GM18873 (cell line): Measurements from ENCODE around the gene CSF2.

Experiments used
- ATAC-seq: cut with Tn5 transposase; IDR thresholded peaks from one replicate; pipeline ENCODE4 v1.9.1; 2021; ENCODE audit warnings: mild to moderate bottlenecking, moderate library complexity, moderate number of reproducible peaks; ENCODE audit not compliant: unreplicated experiment, low FRiP score

The CSF2 gene

DNA sequence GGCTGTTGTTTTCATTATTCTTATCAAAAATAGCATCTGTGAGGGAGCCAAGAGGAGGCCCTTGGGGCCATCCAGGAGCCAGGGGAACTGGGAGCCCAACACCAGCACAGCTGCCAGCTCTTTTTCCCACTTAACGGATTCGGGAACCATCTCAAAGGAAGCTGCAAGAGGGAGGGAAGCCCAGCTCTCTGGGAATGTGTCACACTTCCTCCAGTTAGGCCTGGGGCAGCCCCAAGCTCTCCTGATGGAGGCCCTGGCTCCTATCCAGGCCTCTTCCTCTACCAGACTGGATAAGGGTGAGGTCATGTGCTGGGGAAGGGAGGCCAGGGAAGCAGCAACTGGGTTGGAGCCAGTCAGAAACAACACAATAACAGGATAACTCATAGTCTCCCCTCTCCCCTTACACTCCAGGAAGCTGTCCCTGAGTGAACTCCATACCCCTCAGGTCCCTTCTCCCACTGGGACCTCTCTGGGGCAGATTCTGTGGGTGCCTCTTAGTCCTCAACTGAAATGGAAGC lies 12.7 kb downstream of the CSF2 start:
- no peak for ATAC-seq

DNA sequence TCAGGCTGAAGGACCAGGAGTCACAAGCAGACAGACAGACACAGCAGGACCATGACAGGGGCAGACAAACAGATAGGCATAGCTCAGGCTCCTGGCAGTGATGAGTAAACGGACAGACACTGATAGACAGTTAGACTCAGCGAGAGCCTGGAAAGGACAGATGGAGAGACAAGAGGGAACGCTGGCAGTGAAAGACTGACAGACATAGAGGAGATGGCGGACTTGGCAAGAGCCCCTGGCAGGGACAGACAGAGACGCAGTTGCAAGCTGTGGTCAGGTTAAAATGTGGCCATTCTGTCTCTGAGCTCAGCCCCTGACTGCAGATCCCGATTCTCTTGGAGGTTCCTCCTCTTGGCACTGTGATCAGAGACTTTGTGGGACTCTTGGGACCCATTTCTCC lies 13.6 kb downstream of the CSF2 start:
- no peak for ATAC-seq

DNA sequence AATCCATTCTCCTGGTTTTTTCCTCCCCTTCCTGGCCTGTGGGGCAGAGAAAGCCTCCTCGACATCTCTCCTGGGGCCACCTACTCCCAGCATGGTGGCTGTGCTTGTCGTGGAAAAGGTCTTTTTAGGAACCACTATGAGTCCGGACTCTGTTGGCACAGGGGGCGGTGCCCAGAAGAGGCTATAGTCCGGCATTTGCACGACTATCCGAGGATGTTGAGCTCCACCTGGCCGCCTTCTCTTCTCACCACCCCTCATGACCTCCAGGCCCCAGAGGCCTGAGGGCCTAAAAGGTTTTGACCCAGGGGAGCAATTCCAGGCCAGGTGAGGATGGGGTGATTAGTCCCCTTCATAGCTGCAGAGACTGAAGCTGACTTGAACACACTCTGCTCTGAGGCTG lies 14.1 kb downstream of the CSF2 start:
- ATAC-seq: no peak

DNA sequence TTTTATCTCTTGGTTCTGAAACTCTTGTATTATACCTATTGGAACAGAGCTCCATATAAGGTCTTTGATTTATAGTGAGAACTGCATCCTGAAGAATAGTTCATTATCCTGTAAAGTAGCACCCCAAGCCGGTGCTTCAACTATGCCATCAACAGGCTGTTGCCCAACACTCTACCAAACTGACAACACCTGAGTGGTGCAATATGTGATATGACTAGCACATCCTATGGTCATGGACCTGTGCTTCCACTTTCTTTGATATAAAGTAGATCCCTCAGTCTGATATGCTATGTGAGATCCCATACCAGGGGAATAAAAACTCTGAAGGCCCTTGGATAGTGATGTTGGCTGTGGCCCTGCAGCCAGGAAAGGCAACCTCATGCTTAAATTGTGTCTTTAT lies 15.8 kb downstream of the CSF2 start:
- ATAC-seq: no peak

DNA sequence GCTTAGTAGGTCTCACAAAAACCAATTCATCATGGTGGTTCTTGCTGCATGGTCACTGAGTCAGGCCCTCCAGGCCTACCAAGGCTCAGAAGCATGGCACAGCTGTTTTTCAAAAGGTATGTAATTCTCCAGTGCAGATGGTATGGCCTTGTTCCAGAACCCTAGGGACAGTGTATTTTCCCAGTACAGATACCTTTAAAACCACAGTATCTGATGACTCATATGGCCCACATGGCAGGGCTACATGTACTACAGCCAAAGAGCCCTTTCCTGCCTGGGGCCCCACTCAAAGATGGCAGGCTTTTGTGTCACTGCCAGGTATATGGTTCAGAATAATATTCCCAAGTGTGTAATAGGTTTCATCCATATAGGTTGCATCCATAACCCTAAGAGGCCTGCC lies 16.5 kb downstream of the CSF2 start:
- no peak for ATAC-seq

DNA sequence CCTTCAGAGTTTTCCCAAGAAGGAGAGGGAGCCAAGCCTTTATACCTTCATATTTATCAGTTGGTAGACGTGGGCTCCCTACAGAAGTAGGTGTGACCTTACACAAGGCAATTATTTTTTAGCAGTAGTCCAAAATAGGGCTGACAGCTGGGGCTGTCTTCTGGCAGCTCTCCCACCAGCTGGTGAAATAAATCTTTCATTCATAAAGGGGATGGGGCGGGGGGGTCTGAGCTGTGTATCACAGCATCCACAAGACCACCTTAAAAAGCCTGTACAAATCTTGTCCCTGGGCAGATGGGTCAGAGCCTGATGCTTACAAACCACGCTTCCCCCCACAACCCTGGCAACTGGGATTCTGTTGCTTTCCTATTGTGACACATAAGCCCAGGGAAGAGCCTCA lies 19.7 kb downstream of the CSF2 start:
- no peak for ATAC-seq

DNA sequence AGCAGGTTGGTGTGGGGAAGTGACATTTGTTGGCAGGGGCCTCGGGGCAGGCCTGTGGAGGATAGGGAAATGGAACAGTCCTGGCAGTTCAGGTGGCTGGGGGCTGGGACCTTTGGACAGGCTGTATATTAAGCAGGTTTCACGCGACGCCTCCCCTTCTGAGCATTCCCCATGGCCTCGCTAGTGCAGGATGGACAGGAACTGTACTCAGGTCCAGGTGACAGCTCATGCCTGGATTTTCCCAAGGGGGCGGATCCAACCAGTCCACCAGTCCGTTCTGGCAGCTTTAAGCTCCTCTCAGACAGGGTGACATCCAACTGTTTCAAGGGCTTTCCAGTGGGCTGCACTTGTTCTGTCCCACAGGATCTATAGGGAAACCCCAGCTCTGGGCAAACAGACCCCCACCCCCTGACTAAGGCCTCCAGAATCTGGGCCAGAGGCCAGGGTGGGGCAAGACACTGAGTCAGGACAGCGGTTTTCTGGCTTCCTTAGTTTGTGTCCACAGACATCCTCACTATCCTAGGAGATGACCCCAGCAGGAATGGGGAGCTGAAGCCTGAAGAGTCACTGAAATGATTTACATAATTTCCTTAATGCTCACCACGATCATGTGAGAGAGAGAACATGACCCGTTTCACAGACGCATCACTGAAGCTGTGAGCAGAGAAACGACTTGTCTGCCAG lies 20.9 kb downstream of the CSF2 start:
- ATAC-seq: no peak

DNA sequence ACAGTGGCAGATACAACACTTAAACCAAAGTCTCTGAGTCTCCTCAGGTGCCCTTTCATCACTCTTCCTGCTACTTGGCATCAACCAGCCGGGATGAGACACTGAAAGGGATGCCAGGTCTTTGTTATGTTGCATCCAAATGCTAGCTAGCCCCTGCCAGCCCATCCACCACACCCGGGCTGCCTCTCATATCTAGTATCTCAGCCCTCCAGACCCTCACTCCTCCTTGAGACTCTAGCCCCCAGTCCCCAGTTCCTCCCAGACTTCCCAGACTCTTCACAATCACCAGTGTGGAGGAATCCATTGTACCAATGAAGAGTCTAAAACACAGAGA lies 21.5 kb downstream of the CSF2 start:
- ATAC-seq: no peak

DNA sequence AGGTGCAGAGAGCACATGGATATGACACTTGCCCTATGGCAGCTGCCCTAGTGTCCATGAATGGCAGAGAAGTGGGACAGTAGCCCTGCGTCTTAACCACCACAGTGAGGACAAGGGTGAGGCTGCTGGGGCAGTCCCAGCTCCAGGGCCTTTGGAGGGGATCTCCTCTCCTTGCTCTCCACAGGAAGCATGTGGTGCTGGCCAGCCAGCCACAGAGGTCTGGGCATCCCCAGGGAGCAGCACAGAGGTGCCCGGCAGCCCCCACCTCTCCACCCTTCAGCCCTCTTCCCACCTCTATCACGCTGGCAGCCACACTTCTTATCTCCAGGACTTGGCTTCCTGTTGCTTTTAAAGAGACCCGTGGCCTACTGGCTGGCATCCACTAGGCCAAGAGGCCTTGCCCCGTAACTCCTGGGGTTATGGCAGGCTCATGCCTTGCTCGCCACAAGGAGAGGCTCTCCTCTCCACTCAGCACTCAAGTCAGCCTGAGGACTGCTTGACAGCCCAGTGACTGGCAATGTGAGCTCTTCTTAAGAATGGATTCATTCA lies 21.9 kb downstream of the CSF2 start:
- ATAC-seq: no peak

DNA sequence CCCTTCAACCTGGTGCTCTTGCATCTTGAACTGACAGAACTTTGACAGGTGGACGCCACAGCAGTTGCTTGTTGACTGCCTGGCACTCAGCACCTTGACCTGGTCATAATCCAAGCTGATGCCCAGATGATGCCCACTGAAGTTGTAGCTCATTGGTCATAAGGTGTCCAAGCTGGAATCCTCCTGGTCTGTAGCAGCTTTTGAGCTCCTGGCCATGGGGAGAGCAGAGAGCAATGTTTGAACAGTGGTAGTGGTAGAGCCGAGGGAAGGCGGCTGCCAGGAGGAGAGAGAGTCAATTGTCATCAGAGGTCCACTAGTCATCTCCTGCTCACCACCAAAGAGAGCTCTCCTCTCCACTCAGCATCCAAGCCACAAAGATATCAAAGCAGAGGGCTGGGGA lies 23.3 kb downstream of the CSF2 start:
- ATAC-seq: no peak

DNA sequence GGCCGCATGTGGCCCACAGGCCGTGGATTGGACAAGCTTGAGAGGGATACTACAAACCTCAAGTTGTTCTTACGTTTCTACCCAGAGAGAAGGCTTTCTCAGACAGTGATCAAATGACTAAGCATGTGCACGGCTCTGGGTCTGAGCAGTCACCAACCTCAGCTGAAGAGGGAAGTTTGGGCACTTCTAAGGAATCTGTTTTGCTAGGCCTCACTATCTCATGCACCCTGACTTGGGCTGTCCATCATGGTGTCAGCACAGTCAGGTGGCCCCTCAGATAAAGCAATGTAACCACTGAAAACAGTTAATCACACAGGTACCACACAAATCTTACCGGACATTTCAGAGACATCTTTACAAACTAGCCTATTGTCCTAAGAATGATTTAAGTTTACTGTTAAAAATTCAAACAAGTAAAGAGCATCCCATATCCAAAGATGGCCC lies 24.6 kb downstream of the CSF2 start:
- peak; percentile 28 for ATAC-seq

DNA sequence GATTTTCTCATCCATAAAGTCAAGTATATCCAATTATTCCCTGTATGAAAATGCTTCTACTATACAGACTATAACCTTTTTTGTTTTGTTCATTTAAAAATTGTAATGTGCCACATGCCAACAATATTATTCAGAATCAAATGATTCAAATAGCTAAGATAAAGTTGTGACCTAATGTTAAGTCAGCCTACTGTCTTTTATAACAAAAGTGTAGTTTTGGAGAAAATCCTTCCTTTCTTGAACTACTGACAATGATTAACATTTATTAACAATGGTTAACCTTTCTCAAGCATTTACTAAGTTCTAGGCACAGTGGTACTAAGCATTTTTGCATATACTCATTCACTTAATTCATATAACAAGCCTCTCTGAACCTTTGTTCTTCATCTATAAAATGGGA lies 25.0 kb downstream of the CSF2 start:
- no peak for ATAC-seq

DNA sequence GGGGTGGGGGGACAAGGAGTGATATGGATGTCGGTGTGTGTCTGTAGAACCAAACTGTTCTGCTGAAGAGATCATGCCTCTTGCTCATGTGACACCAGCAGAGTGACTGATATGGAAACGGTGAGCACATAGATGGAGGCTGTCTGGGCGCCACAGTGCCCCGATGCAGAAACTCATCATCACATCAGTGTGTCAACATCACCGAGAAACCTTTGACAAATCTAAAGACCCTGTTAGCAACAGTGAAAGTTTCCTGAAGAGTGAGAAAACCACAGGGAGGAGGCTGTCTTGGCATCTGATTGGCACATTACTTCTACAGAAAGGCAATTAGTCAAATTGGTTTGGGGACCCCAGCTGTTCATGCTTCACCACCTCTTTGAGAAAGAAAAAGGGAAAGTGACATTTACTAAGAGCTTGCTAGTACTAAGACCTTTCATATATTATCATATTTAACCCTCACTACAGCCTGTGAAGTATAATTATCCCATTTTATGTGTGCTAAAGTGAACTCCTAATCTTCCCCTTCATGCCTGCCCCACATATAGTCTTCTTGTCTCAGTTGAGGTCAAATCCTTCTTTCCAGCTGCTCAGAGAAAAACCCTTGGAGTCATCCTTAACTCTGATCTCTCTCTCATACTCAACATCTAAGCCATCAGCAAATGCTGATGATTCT lies 25.6 kb downstream of the CSF2 start:
- peak; percentile 33 for ATAC-seq

DNA sequence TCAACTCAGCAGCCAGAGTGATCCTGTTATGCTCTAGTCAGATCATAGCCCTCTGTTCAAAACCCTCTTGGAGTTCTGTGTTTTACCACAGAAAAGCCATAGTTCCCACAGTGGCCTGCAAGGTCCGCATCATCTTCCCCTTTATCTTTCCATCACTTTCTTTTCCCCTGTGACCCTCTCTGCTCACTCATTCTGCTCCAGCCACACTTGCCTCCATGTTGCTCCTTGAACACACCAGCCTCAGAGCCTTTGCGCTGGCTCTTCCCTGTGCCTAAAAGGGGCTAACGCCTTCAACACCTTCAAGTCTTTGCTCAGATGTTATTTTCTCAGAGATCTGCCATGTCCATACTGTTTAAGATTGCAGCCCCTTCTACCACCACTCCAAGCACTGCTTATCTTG lies 26.3 kb downstream of the CSF2 start:
- ATAC-seq: no peak

DNA sequence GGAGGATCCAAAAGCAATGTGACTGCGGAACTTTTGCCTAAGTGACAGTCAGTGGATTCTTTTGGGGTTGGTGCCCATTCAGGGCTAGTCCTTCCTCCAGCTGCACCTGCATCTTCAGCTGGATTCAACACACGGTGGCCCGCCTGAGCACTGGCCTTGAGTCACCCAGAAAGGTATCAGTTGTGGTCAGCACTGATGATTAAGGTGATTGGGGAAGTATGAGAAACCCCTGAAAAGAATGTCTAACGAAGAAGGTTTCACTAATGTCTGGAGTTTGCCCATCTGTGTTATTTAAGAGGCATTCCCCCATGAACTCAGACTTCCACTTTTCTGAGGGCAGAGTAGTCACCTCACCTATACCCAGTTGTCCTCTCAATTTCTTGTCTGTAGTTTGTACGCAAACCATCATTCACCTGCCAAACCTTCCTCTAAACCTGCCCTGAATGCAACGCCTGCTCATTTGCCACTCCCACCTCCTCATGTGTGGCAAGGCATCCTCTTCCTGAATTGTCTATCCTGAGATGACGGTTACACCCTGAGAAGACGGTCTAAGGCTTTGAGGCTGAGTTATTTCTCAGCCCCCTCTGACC lies 27.2 kb downstream of the CSF2 start:
- peak; percentile 34 for ATAC-seq

DNA sequence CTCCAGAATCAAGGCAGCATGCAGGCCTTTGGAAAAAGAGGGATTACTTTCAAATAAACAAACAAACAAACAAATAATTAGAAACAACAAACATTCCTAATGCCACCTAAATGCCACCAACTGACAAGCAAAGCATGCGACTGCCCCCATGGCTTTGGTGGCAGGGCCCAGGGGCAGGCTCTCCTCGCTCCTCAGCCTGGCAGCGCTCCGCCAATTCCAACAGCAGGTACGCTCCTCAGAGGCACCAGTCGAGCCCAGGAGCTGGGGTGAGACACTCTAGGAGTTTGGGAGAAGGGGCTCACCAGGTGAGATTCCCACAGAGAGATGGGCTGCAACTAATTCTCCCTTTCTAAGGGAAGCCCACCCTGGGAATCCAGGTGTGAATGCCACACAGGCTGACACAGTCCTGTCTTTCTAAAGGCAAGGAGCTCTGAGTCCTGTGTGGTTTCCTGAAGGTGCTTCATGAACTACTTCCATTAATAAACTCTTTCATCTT lies 27.8 kb downstream of the CSF2 start:
- no peak for ATAC-seq

DNA sequence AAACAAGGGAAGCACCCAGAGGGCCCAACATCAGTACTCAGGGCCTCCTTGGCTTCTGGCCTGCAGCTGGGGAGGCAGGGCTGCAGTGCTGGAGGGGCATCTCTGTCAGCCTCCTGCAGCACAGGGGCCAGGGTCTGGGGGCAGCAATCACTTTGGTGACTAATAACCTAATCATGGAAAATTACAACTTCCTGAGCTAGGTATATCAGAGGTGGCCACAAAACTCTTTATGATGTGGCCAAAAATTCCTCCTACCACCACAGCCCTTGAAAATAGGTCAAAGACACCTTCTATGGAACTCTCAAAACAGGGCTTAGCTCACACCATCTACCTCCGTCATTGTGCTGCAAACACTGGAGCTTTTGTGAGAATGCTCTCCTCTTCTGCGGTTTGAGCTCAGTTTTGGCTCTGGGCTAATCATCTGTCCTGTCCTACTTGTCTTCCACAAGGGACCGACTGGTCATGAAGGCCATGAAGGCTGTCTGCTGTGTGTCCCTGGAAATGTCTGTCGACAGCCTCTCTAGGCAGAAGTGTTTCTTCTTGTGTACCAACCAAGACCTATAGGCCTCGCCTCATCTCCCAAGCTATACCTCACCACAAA lies 28.6 kb downstream of the CSF2 start:
- no peak for ATAC-seq

DNA sequence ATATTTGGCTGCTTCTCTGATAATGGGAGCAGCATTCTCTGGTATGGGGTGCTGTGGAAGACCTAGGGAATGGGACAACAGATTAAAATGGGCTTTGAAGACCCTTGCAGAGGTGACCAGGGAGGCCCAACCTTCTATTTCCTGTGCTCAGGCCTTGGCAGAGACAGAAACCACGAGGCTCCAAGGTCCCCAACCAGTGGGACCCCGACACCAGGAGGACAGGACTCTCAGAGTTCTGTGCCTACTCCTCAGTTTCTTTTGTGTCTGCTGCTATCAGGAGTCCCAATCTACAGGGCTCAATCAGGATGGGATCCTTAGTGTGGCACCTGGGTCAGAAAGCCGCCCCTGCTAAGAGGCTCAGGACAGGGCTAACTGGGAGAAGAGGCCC lies 29.3 kb downstream of the CSF2 start:
- no peak for ATAC-seq

DNA sequence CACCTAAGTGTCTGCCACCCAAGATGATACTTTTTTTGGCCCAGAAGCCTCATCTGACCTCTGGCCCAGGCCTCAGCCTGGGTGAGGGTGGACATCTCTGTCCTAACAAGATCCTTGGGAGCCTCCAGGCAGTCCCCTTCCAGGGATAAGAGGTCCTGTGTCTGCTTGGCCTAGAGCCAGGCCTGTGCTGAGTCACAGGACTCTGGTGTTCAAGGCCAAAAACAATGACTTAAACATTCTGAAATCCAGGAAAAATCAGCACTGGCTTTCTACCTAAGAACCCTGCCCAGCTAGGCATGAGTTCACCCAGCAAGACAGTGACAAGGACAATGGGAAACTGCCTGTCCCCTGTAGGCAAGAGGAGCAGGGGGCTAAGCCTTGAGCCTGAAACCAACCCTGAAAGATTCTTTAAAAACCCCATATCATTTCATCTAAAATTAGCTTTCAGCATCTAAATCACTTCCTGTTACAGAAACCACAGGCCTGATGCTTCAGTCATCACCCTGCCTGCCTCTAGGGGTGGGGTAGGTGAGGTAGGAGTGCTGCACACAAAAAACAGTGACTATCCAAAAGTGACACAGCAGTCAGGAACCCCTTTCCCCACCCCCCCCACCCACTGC lies 29.9 kb downstream of the CSF2 start:
- peak; percentile 67 for ATAC-seq

DNA sequence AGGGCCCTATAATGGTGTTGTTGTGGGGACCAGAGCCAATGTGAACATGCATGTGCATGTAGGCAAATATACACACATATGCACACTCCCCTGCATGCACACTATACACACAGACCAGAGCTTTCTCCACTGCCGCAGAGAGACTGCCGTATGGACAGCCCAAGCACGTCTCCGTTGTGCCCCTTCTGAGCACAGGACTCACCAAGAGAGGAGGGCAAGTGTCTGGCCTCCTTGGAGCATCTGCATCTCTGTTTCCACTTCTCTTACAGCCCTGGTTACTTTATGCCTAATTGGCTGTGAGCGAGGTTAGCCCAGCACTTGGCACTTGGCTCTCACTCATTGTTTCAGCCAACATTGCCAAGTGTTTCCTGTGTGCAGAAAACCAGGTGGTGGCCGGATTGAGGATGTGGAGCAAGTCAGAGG lies 30.4 kb downstream of the CSF2 start:
- peak; percentile 28 for ATAC-seq

DNA sequence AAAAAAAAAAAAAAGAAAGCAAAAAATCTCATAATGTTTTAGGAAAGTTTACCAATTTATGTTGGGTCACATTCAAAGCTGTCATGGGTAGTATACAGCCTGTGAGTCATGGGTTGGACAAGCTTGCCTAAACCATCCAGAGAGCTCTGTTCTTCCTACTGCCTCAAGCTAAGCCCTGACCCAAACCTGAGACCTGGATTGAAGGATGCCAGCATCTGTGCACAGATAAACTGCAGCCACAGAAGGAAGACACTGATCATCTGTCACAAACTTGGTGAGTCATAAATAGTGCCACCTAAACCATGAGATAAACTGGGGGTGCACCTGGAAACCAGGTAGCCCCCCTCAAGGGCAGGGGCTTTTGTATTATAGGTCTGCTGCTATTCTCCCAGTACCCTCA lies 31.0 kb downstream of the CSF2 start:
- no peak for ATAC-seq
